ENCODE results near the gene CHST4.

DNA sequence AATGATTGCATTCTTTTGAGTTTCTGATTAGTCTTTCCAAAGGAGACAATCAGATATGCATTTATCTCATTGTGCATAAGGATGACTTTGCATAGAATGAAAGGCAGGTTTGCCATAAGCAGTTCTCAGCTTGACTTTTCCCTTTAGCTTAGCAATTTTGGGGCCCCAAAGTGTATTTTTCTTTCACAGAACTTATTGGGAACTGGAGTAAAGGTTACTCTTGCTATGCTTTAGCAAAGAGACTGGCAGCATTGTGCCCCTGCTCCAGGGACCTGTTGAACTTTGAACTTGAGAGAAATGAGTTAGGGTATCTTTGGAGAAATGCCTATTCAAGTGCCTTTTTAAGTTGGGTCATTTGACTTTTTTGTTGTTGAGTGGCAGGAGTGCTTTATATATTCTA, 33.6 kb downstream of the CHST4 start:
- TF ChIP-seq POLR2AphosphoS5 (IDR thresholded peaks at IDR 0.05; ENCODE audit: low read depth, low read length), result no peak
- TF ChIP-seq SIN3A (IDR thresholded peaks at IDR 0.05; ENCODE audit: borderline replicate concordance, insufficient read depth, low read length), result no peak
- TF ChIP-seq TAF1 (IDR thresholded peaks at IDR 0.05; ENCODE audit: borderline replicate concordance, insufficient read depth, low read length), result no peak
- TF ChIP-seq, protein P1, sequence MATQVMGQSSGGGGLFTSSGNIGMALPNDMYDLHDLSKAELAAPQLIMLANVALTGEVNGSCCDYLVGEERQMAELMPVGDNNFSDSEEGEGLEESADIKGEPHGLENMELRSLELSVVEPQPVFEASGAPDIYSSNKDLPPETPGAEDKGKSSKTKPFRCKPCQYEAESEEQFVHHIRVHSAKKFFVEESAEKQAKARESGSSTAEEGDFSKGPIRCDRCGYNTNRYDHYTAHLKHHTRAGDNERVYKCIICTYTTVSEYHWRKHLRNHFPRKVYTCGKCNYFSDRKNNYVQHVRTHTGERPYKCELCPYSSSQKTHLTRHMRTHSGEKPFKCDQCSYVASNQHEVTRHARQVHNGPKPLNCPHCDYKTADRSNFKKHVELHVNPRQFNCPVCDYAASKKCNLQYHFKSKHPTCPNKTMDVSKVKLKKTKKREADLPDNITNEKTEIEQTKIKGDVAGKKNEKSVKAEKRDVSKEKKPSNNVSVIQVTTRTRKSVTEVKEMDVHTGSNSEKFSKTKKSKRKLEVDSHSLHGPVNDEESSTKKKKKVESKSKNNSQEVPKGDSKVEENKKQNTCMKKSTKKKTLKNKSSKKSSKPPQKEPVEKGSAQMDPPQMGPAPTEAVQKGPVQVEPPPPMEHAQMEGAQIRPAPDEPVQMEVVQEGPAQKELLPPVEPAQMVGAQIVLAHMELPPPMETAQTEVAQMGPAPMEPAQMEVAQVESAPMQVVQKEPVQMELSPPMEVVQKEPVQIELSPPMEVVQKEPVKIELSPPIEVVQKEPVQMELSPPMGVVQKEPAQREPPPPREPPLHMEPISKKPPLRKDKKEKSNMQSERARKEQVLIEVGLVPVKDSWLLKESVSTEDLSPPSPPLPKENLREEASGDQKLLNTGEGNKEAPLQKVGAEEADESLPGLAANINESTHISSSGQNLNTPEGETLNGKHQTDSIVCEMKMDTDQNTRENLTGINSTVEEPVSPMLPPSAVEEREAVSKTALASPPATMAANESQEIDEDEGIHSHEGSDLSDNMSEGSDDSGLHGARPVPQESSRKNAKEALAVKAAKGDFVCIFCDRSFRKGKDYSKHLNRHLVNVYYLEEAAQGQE (IDR thresholded peaks at IDR 0.05; ENCODE audit: insufficient read depth in 1 of 2, low read depth in 2 of 2, low read length in 2 of 2), result no peak
- TF ChIP-seq FOXP2 (optimal IDR thresholded peaks at IDR 0.05; ENCODE audit: borderline replicate concordance, extremely low read depth, extremely low read length, insufficient read depth), result no peak

Measured in PFSK-1 (cell line).